DLD1 (cell line): ENCODE results near the gene PARD6G.

Experiments
- in situ Hi-C: cut with HindIII; loops from 2 replicates; pipeline ENCODE4 v1.10.0; 2017; ENCODE audit warnings: low sequenced_read_pairs

Gene PARD6G

GRCh38 chr18:80191907-80192652, 55.2 kb downstream of the PARD6G start:
- in situ Hi-C loops = no loop called here

GRCh38 chr18:80191264-80191663, 56.0 kb downstream of the PARD6G start:
- in situ Hi-C loops = no loop called here

GRCh38 chr18:80190311-80190710, 57.0 kb downstream of the PARD6G start:
- in situ Hi-C loops = no loop called here

GRCh38 chr18:80189531-80189865, 57.8 kb downstream of the PARD6G start:
- in situ Hi-C loops = no loop called here

- in situ Hi-C loops = no loop called here
These were observed 58.4 kb downstream of the PARD6G start for GRCh38 chr18:80188643-80189530.

GRCh38 chr18:80187956-80188642, 59.2 kb downstream of the PARD6G start:
- in situ Hi-C loops = no loop called here

- in situ Hi-C loops = no loop called here
These were observed 61.8 kb downstream of the PARD6G start for GRCh38 chr18:80185545-80185944.

- in situ Hi-C loops = no loop called here
These were observed 63.0 kb downstream of the PARD6G start for GRCh38 chr18:80184243-80184772.

GRCh38 chr18:80183273-80184050, 63.9 kb downstream of the PARD6G start:
- in situ Hi-C loops = no loop called here

GRCh38 chr18:80182855-80183254, 64.5 kb downstream of the PARD6G start:
- in situ Hi-C loops = no loop called here

GRCh38 chr18:80181642-80182461, 65.5 kb downstream of the PARD6G start:
- in situ Hi-C loops = no loop called here

GRCh38 chr18:80180778-80181564, 66.3 kb downstream of the PARD6G start:
- in situ Hi-C loops = no loop called here

GRCh38 chr18:80179857-80180558, 67.3 kb downstream of the PARD6G start:
- in situ Hi-C loops = no loop called here

- in situ Hi-C loops = no loop called here
These were observed 68.1 kb downstream of the PARD6G start for GRCh38 chr18:80178935-80179818.

GRCh38 chr18:80177128-80177527, 70.2 kb downstream of the PARD6G start:
- in situ Hi-C loops = no loop called here

GRCh38 chr18:80176334-80177073, 70.8 kb downstream of the PARD6G start:
- in situ Hi-C loops = no loop called here
